Measurements from ENCODE around the gene SVOP. TPM values are rescaled to one million over a fixed set of nuclear protein-coding genes. Genes with fewer than 3 reads are reported as not detected.

The SVOP gene
- total and polyA plus RNA-seq, 8 donors = 0.09 to 0.24 (median 0.15) TPM; not detected in 2

DNA sequence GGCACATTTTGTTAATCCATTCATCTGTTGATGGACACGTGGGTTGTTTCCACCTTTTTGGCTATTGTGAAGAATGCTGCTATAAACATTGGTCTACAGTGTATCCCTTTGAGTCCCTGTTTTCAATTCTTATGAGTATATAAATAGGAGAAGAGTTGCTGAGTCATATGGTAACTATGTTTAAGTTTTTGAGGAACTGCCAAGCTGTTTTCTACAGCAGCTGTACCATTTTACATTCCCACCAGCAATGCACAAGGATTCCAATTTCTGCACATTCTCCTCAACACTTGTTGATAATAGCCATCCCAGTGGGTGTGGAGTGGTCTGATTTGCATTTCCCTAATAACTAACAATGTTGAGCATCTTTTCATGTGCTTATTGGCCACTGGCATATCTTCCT lies 6.9 kb upstream of the SVOP start:
- no peak overlapping the region for H3K27ac ChIP-seq
- H3K9me3 ChIP-seq = no peaks in the 10 kb centered on the region
- DNase-seq = no peak
- ATAC-seq = no peak
- H3K4me3 ChIP-seq = no peak overlapping the region
- H3K27me3 ChIP-seq = peaks cover 0 to 11% of the 10 kb centered on the region in 2 donors
- TF ChIP-seq, protein P1, sequence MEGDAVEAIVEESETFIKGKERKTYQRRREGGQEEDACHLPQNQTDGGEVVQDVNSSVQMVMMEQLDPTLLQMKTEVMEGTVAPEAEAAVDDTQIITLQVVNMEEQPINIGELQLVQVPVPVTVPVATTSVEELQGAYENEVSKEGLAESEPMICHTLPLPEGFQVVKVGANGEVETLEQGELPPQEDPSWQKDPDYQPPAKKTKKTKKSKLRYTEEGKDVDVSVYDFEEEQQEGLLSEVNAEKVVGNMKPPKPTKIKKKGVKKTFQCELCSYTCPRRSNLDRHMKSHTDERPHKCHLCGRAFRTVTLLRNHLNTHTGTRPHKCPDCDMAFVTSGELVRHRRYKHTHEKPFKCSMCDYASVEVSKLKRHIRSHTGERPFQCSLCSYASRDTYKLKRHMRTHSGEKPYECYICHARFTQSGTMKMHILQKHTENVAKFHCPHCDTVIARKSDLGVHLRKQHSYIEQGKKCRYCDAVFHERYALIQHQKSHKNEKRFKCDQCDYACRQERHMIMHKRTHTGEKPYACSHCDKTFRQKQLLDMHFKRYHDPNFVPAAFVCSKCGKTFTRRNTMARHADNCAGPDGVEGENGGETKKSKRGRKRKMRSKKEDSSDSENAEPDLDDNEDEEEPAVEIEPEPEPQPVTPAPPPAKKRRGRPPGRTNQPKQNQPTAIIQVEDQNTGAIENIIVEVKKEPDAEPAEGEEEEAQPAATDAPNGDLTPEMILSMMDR (IDR thresholded peaks at IDR 0.05) = no peak
- intact Hi-C loops (cut with DNase I) = no loop called here
- no peaks in the 10 kb centered on the region for H3K36me3 ChIP-seq
- no peaks in the 10 kb centered on the region for H3K4me1 ChIP-seq

DNA sequence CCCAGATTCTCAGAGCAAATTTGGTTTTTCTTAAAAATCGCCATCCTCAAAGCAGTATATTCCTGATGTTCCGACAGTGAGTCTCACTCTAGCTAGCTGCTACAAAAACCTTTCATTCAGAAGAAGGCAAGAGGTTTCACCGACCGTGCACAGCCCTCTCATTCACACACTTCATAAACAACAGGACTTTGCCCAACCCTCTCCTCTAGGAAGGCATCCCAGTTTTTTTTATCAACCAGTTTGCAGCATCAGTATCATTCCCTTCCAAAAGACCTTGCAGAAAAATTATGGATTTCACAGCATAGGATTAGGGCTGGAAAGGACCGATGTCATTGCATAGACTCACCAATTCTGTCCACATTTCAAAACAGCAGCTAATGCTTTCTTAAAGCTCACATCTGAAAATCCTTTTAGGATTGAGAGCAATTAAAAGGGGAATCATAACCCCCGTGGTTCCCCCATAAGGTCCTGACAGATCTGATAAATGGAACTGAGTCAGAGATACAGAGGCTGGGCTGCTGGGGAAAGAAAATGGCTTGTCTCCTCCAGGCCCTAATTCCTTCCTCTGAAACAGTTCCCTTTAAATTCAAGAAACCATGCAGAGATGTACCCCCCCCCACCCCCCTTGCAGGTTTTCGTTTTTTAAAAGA lies 597 bp downstream of the SVOP start:
- no peaks in the 10 kb centered on the region for H3K36me3 ChIP-seq
- H3K27me3 ChIP-seq = peaks cover 0 to 32% of the 10 kb centered on the region in 2 donors
- no peak overlapping the region for H3K4me3 ChIP-seq
- DNase-seq (no peak), ATAC-seq (no peak)
- H3K27ac ChIP-seq = no peak overlapping the region
- intact Hi-C loops (cut with DNase I) = no loop called here
- H3K9me3 ChIP-seq = no peaks in the 10 kb centered on the region
- TF ChIP-seq, protein P1 (IDR thresholded peaks at IDR 0.05) = no peak
- no peaks in the 10 kb centered on the region for H3K4me1 ChIP-seq

DNA sequence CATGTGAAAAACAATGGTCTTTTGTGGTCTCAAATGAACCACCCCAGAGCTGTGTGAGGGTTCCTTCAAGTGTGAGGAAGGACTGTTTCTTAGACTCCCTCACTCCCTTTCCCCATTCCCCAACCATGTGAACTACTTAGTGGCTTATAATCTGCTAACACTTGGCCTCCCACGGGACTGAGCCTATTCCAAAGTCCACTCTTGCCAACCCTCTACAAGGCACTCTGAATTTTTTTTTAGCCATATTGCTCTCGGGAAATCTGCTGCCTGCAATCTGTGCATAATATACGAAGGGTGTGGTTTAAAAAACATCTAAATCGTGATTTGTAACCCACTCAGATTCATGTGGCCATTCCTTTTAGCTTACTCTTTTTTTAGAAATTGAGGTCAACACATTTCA lies 2.6 kb downstream of the SVOP start:
- Histone ChIP-seq H3K4me3 (no peak overlapping the region), H3K9me3 (no peaks in the 10 kb centered on the region), H3K4me1 (no peaks in the 10 kb centered on the region), H3K36me3 (no peaks in the 10 kb centered on the region), H3K27ac (no peak overlapping the region), H3K27me3 (peaks cover 0 to 32% of the 10 kb centered on the region in 2 donors)
- ATAC-seq (no peak), DNase-seq (no peak)
- TF ChIP-seq, protein P1 (IDR thresholded peaks at IDR 0.05) = no peak
- intact Hi-C loops (cut with DNase I) = no loop called here

DNA sequence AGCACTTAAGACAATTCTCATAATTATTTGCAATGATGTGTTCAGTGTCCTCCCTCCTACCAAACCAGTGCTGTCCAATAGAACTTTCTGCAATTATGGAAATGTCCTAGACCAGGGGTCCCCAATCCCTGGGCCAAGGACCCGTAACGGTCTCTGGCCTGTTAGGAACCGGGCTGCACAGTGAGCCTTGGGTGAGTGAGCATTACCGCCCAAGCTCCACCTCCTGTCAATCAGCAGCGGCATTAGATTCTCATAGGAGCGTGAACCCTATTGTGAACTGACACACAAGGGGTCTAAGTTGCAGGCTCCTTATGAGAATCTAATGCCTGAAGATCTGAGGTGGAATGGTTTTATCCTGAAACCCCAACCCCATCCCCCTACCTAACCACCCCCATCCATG lies 3.9 kb downstream of the SVOP start:
- TF ChIP-seq, protein P1 (IDR thresholded peaks at IDR 0.05) = no peak
- Histone ChIP-seq H3K4me1 (no peaks in the 10 kb centered on the region), H3K9me3 (no peaks in the 10 kb centered on the region), H3K27me3 (peaks cover 0 to 28% of the 10 kb centered on the region in 2 donors), H3K36me3 (no peaks in the 10 kb centered on the region), H3K27ac (no peak overlapping the region), H3K4me3 (no peak overlapping the region)
- DNase-seq (no peak), ATAC-seq (no peak)
- intact Hi-C loops (cut with DNase I) = no loop called here

DNA sequence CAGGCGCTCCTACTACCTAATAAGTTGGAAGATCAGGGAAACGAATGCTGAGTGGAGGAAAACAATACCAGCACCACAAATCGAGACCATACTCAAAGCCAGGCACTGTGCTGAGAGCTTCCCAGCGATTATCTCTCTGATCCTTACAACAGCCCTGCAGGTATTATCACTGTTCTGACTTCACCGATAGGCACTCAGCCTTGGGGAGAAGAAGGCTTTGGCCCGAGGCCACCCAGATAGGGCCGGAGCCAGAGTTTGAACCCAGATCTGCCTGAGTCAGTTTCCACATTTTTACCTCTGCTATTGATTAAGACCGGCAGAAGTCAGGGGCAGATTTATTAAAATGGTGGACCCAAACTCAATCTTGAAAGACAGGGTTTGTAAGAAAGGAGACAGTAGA lies 4.9 kb downstream of the SVOP start:
- intact Hi-C loops (cut with DNase I) = no loop called here
- H3K9me3 ChIP-seq = no peaks in the 10 kb centered on the region
- H3K4me1 ChIP-seq = no peaks in the 10 kb centered on the region
- no peaks in the 10 kb centered on the region for H3K36me3 ChIP-seq
- ATAC-seq (no peak), DNase-seq (no peak)
- H3K4me3 ChIP-seq = no peak overlapping the region
- no peak overlapping the region for H3K27ac ChIP-seq
- H3K27me3 ChIP-seq = peaks cover 0 to 19% of the 10 kb centered on the region in 2 donors
- TF ChIP-seq, protein P1 (IDR thresholded peaks at IDR 0.05) = no peak

Measured in left lung (tissue), 10 donors.